HepG2 (cell line): ENCODE results near the gene PPIB. TPM values are rescaled to one million over a fixed set of nuclear protein-coding genes. Genes with fewer than 3 reads are reported as not detected.

Source experiments
- ATAC-seq: fragments of 200-7000 bp; cut with Tn5 transposase; 3 replicates; pipeline ENCODE4 v1.9.1; 2020; ENCODE audit warnings: mild to moderate bottlenecking, moderate library complexity
- BruUV-seq: library from RNA; stranded (reverse); fragments of 400-500 nt; replicated peaks from 2 replicates; lab custom pipeline; 2021; lab: Mats Ljungman, UMichigan
- CTCF ChIA-PET: fragments of 300-600 bp; formaldehyde crosslinking; extraction: SDS; loops from one replicate; lab custom pipeline; 2021; ENCODE audit warnings: low total read pairs, inconsistent platforms, low intra/inter-chr PET ratio; lab: Yijun Ruan, JAX
- POLR2A ChIA-PET: fragments of 350-600 bp; sonication (Branson Sonifier 250); formaldehyde crosslinking; loops from one replicate; lab custom pipeline; 2020; ENCODE audit warnings: antibody characterized with exemption, inconsistent platforms; lab: Yijun Ruan, JAX
- DNase-seq: peaks from one replicate; pipeline ENCODE4 v3.0.0-alpha.2; 2015; ENCODE audit warnings: low spot score
- FAIRE-seq: peaks from 3 replicates; lab custom pipeline; 2011; peaks lifted over from hg19 to GRCh38; lab: Jason Lieb, UNC
- H2AFZ ChIP-seq: one replicate; pipeline ENCODE4 v1.6.1; 2011; ENCODE audit warnings: low read length, inconsistent platforms
- H3K27ac ChIP-seq: fragments of 300-600 bp; 3 replicates; pipeline ENCODE4 v1.8.0; 2011; ENCODE audit warnings: mixed run types, mild to moderate bottlenecking, mixed read lengths, low read length, inconsistent platforms; ENCODE audit not compliant: insufficient read depth; ENCODE audit errors: extremely low read length
- H3K27me3 ChIP-seq, 2 experiments: fragments of 200-600 bp in 1 of 2; 2 replicates in 1 of 2; 3 replicates in 1 of 2; pipeline versions ENCODE4 v1.6.0 to v1.8.0; 2011; ENCODE audit warnings: low read length in 2 of 2, mild to moderate bottlenecking in 2 of 2, moderate library complexity in 2 of 2, inconsistent platforms in 1 of 2; ENCODE audit not compliant: insufficient read depth in 2 of 2, control insufficient read depth in 1 of 2
- H3K36me3 ChIP-seq, 2 experiments: fragments of 200-600 bp in 1 of 2; replicated peaks in 1 of 2; 2 replicates in 1 of 2; 3 replicates in 1 of 2; pipeline versions ENCODE4 v1.5.1 to v1.8.0; 2011; ENCODE audit warnings: low read length in 2 of 2, inconsistent platforms in 1 of 2; ENCODE audit not compliant: insufficient read depth in 2 of 2, control insufficient read depth in 1 of 2
- H3K4me1 ChIP-seq: 2 replicates; pipeline ENCODE4 v1.5.1; 2012; ENCODE audit warnings: low read length, inconsistent platforms; ENCODE audit not compliant: insufficient read depth
- H3K4me2 ChIP-seq: 2 replicates; pipeline ENCODE4 v1.6.0; 2011; ENCODE audit warnings: low read depth, low read length, inconsistent platforms
- H3K4me3 ChIP-seq, 3 experiments: fragments of 200-600 bp in 1 of 3; sonication (generic), shearing (Covaris generic) in 1 of 3; replicated peaks in 1 of 3; 2 replicates each; pipeline ENCODE4 v1.5.1; 2011 to 2016; ENCODE audit warnings: low read length in 3 of 3, inconsistent platforms in 2 of 3, low read depth in 2 of 3, mild to moderate bottlenecking in 2 of 3, control low read depth in 1 of 3, mixed read lengths in 1 of 3; ENCODE audit not compliant: insufficient read depth in 1 of 3
- H3K79me2 ChIP-seq: one replicate; pipeline ENCODE4 v1.6.1; 2011; ENCODE audit warnings: low read length, inconsistent platforms; ENCODE audit not compliant: insufficient read depth
- H3K9ac ChIP-seq: 2 replicates; pipeline ENCODE4 v1.6.0; 2011; ENCODE audit warnings: mild to moderate bottlenecking, low read depth, low read length, inconsistent platforms; ENCODE audit not compliant: insufficient read depth
- H3K9me3 ChIP-seq: 2 replicates; pipeline ENCODE4 v1.5.1; 2012; ENCODE audit warnings: mild to moderate bottlenecking, low read length
- H4K20me1 ChIP-seq: 2 replicates; pipeline ENCODE4 v1.6.0; 2011; ENCODE audit warnings: inconsistent platforms, mild to moderate bottlenecking, low read length, moderate library complexity; ENCODE audit not compliant: insufficient read depth
- DMTF1 ChIP-seq: sonication (generic); formaldehyde crosslinking; IDR thresholded peaks from 2 replicates; pipeline ENCODE4 v1.4.0; 2020; ENCODE audit warnings: mild to moderate bottlenecking, missing genetic modification reagents
- IKZF4 ChIP-seq: sonication (generic); formaldehyde crosslinking; IDR thresholded peaks from 2 replicates; pipeline ENCODE4 v1.5.1; 2020; ENCODE audit warnings: borderline replicate concordance, mild to moderate bottlenecking, low read depth, missing genetic modification reagents; ENCODE audit errors: not compliant biosample characterization
- MAFK ChIP-seq, 2 experiments: IDR thresholded peaks in 1 of 2; conservative IDR thresholded peaks in 1 of 2; 2 replicates each; pipeline ENCODE4 v1.6.1; 2011; ENCODE audit warnings: improper control_type of control experiment in 2 of 2, low read length in 2 of 2
- MED13 ChIP-seq: sonication (generic); formaldehyde crosslinking; IDR thresholded peaks from 2 replicates; pipeline ENCODE4 v1.5.0; 2020; ENCODE audit warnings: missing genetic modification reagents
- MNT ChIP-seq: fragments of 450-650 bp; IDR thresholded peaks from 2 replicates; pipeline ENCODE4 v1.6.1; 2016
- RBM22 ChIP-seq: fragments of 200-400 bp; formaldehyde crosslinking; optimal IDR thresholded peaks from 2 replicates; pipeline ENCODE3; 2017; ENCODE audit warnings: mild to moderate bottlenecking, low read length, moderate library complexity
- SCMH1 ChIP-seq: sonication (generic); formaldehyde crosslinking; IDR thresholded peaks from 2 replicates; pipeline ENCODE4 v1.9.0; 2021; ENCODE audit warnings: missing genetic modification reagents, mild to moderate bottlenecking, borderline replicate concordance
- ZNF10 ChIP-seq: sonication (generic); formaldehyde crosslinking; IDR thresholded peaks from 2 replicates; pipeline ENCODE4 v1.4.0; 2020; ENCODE audit warnings: mild to moderate bottlenecking, low read depth, missing genetic modification reagents, borderline replicate concordance
- ZNF441 ChIP-seq: sonication (generic); formaldehyde crosslinking; IDR thresholded peaks from 2 replicates; pipeline ENCODE4 v1.7.0; 2021; ENCODE audit warnings: missing genetic modification reagents, borderline replicate concordance
- WGBS: methylation state at CpG from one replicate; pipeline ENCODE4 v1.1.6; 2017; ENCODE audit warnings: low lambda C conversion rate; 5-methylcytosine and 5-hydroxymethylcytosine counted together
- in situ Hi-C: cut with HindIII; loops from 2 replicates; pipeline ENCODE4 v1.10.0; 2017; ENCODE audit warnings: low pct_unique_long_range_greater_than_20kb; ENCODE audit not compliant: extremely low pct_ligation_motif_present
- intact Hi-C: fragments of 100-400 bp; cut with micrococcal nuclease; formaldehyde crosslinking; loops from one replicate; pipeline ENCODE4 v1.10.0; 2022; ENCODE audit not compliant: unreplicated experiment
- polyA plus RNA-seq, 8 experiments: library from polyadenylated mRNA; depleted of rRNA in 3 of 8; stranded (reverse) in 7 of 8; unstranded in 1 of 8; fragments of >200 nt; fragmentation: Illumina TruSeq in 4 of 8; extraction: Trizol in 4 of 8; gene quantifications; 2 replicates each; pipeline versions ENCODE4 v1.2.1 to v1.2.3, GENCODE V29; 2011 to 2016; ENCODE audit warnings: low read depth in 4 of 8, missing spikeins in 1 of 8, mixed read lengths in 1 of 8; ENCODE audit not compliant: insufficient read depth in 1 of 8
- total RNA-seq, 5 experiments: library from RNA; depleted of rRNA; stranded (reverse); fragments of >200 nt; fragmentation: Illumina TruSeq; extraction: Trizol; gene quantifications; 2 replicates each; pipeline ENCODE4 v1.2.3, GENCODE V29; 2016; ENCODE audit warnings: low read depth in 1 of 5

Gene PPIB
- total and polyA plus RNA-seq, 2 of the 13 experiments (the other 11 are each of a cell fraction or from before 2014, with no cell fraction given) = 780 to 882 TPM

DNA sequence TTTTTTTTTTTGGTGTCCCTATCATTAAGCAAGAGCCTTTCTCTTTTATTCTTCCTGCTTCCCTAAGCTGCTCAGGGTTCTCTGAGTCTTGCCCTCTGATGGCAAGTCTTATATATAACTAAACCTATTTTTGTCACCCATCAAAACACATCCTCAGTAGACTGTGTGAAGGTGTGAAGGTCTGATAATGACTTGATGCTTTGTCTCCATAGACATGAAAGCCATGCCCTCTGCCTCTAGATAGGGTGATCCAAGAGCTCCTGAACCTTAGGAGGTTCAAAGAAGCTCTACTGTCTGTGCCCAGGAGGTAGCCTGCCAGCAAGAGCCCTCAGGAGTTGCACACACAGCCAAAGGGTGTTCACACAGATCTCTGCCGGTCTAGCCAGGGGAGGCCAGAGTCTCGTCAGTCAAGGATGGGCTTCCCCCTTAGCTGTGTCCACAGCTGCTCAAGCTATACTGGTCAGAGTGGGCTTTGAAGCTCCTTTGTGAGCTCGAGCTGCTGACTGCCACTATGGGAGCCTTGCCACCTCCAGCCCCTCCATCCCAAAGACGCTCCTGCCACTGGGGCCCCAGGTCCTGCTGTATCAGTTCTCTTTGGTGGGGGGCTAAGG is 24.4 kb downstream of the PPIB start:
- no peak overlapping the region for H3K4me3 ChIP-seq
- H3K4me2 ChIP-seq = no peak overlapping the region
- no peak overlapping the region for H2AFZ ChIP-seq
- no peaks in the 10 kb centered on the region for H3K9me3 ChIP-seq
- H3K79me2 ChIP-seq = no peaks in the 10 kb centered on the region
- peaks cover 33 to 64% of the 10 kb centered on the region in 2 experiments for H3K36me3 ChIP-seq
- CTCF ChIA-PET = no interaction called here
- POLR2A ChIA-PET = no interaction called here
- DNase-seq (no peak), FAIRE-seq (no peak), ATAC-seq (no peak)
- intact Hi-C loops = no loop called here
- WGBS = 100% methylated on average over 2 of the region's 4 CpGs
- no peak overlapping the region for H3K27ac ChIP-seq
- TF ChIP-seq MAFK (conservative IDR thresholded peaks at IDR 0.05 in 1 of 2, IDR thresholded peaks at IDR 0.05 in 1 of 2; ENCODE audit: low read length in 2 of 2) (no peak), ZNF441 (CRISPR knock-in tag) (no peak), ZNF10 (CRISPR knock-in tag) (no peak), IKZF4 (no peak), SCMH1 (CRISPR knock-in tag) (no peak), MNT (no peak), MED13 (CRISPR knock-in tag) (no peak), DMTF1 (CRISPR knock-in tag) (no peak), RBM22 (peak; percentile 33)
- no peaks in the 10 kb centered on the region for H3K27me3 ChIP-seq
- peaks cover 16% of the 10 kb centered on the region for H3K4me1 ChIP-seq
- in situ Hi-C loops = no loop called here
- BruUV-seq = no TSS peak
- no peak overlapping the region for H3K9ac ChIP-seq
- no peaks in the 10 kb centered on the region for H4K20me1 ChIP-seq
